HUES48 (cell line): ENCODE measurements around the gene FUT3.

Experiments used
- H3K27ac ChIP-seq: one replicate; pipeline ENCODE4 v1.7.0; 2013; ENCODE audit warnings: low read depth, low read length, inconsistent platforms
- H3K27me3 ChIP-seq: 2 replicates; pipeline ENCODE4 v1.6.1; 2013; ENCODE audit warnings: mild to moderate bottlenecking, low read length; ENCODE audit not compliant: control insufficient read depth, insufficient read depth
- H3K36me3 ChIP-seq: 2 replicates; pipeline ENCODE4 v1.6.1; 2013; ENCODE audit warnings: low read length; ENCODE audit not compliant: control insufficient read depth, insufficient read depth
- H3K4me1 ChIP-seq: 2 replicates; pipeline ENCODE4 v1.6.1; 2013; ENCODE audit warnings: mild to moderate bottlenecking, low read length; ENCODE audit not compliant: control insufficient read depth, insufficient read depth
- H3K4me3 ChIP-seq: 2 replicates; pipeline ENCODE4 v1.5.1; 2013; ENCODE audit warnings: mild to moderate bottlenecking, low read depth, low read length
- H3K9ac ChIP-seq: 2 replicates; pipeline ENCODE4 v1.6.1; 2013; ENCODE audit warnings: mild to moderate bottlenecking, low read depth, low read length, moderate library complexity
- H3K9me3 ChIP-seq: 2 replicates; pipeline ENCODE4 v1.6.1; 2013; ENCODE audit warnings: low read length; ENCODE audit not compliant: control insufficient read depth, insufficient read depth

FUT3 gene

GRCh38 chr19:5851302-5851701, at the start of gene FUT3:
Gene FUT3, minus strand, starts transcription at chr19:5851449.
- H3K4me3 ChIP-seq: no peak within 1 kb of the TSS
- H3K27ac ChIP-seq: no peak within 1 kb of the TSS
- no peak within 1 kb of the TSS for H3K9ac ChIP-seq

GRCh38 chr19:5900976-5901375, 49.7 kb upstream of the FUT3 start:
- Histone ChIP-seq H3K4me3 (no peak overlapping the region), H3K4me1 (no peaks in the 10 kb centered on the region), H3K27me3 (no peaks in the 10 kb centered on the region), H3K27ac (no peak overlapping the region), H3K36me3 (peaks cover 11% of the 10 kb centered on the region), H3K9ac (no peak overlapping the region), H3K9me3 (no peaks in the 10 kb centered on the region)

More at GRCh38 chr19:5851302-5851701, at the start of gene FUT3:
- Histone ChIP-seq H3K9me3 (no peaks in the 10 kb centered on the region; the same call in 1 of the 2 replicates), H3K27me3 (no peaks in the 10 kb centered on the region; the same call in none of the 2 replicates), H3K4me1 (no peaks in the 10 kb centered on the region), H3K36me3 (no peaks in the 10 kb centered on the region)

DNA sequence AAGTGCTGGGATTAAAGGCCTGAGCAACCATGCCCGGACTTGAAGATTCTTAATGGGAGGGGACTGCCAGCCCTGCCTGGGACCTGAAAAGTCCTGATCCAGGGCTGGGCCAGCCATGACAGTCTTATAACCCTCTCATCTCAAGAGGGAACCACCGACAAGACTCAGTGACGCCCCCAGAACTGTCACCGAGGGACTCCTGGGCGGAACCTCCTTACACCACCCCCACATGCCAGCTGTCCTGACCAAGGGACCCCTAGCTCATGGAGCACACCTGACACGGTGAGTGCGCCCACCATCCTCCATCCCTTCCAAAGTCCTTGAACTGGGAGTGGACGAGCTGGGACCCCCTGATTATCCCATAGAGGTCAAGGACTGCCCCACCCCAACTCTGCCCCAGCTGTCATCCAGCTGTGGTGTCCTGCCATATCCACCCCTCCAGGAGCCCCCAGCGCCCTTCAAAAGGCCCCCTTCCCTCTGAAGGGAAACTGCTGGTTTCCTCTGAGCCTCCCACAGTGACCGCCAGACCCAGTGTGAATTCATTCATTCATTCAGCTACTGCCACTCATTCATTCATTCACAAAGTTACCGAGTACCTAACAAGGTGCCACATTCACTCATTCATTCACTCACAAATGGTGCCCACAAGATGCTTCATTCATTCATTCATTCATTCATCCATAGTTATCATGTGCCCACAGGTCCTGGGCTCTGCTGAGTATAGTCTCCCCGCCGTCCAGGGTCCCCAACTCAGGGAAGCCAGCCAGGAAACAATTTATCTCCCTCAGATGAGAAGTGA, 48.7 kb upstream of the FUT3 start:
- Histone ChIP-seq H3K4me3 (no peak overlapping the region), H3K27me3 (no peaks in the 10 kb centered on the region), H3K4me1 (no peaks in the 10 kb centered on the region), H3K9ac (no peak overlapping the region), H3K36me3 (peaks cover 22% of the 10 kb centered on the region), H3K27ac (no peak overlapping the region), H3K9me3 (no peaks in the 10 kb centered on the region)

- H3K9ac ChIP-seq: no peak overlapping the region
Observed at GRCh38 chr19:5897189-5897969, 46.1 kb upstream of the FUT3 start.

GRCh38 chr19:5896365-5897076, 45.3 kb upstream of the FUT3 start:
- no peaks in the 10 kb centered on the region; the same call in 1 of the 2 replicates for H3K27me3 ChIP-seq
- no peaks in the 10 kb centered on the region for H3K9me3 ChIP-seq
- peaks cover 25% of the 10 kb centered on the region for H3K36me3 ChIP-seq
- no peaks in the 10 kb centered on the region; the same call in 1 of the 2 replicates for H3K4me1 ChIP-seq
- H3K9ac ChIP-seq: no peak overlapping the region
- H3K4me3 ChIP-seq: no peak overlapping the region
- H3K27ac ChIP-seq: no peak overlapping the region

More at GRCh38 chr19:5897189-5897969, 46.1 kb upstream of the FUT3 start:
- Histone ChIP-seq H3K4me1 (no peaks in the 10 kb centered on the region; the same call in 1 of the 2 replicates), H3K27ac (no peak overlapping the region), H3K4me3 (no peak overlapping the region), H3K36me3 (peaks cover 25% of the 10 kb centered on the region), H3K27me3 (no peaks in the 10 kb centered on the region), H3K9me3 (no peaks in the 10 kb centered on the region)

DNA sequence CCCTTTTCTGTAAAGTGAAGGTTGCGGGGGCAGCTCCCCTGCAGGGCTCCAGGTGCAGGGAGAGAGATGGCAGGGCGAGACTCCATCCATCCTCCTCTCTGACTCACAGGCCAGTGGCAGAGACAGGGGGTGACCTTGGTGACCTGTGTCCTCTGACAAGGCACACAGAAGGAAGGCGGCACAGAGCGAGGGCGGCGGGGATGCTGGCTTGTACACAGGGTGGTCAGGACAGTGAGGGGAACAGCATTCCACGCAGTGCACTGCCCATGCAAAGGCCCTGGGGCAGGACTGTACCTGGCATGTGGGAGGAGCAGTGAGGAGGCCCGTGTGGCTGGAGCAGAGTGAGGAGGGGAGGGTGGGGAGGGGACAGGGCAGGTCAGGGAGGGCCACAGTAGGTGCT, 44.6 kb upstream of the FUT3 start:
- H3K9me3 ChIP-seq: no peaks in the 10 kb centered on the region

DNA sequence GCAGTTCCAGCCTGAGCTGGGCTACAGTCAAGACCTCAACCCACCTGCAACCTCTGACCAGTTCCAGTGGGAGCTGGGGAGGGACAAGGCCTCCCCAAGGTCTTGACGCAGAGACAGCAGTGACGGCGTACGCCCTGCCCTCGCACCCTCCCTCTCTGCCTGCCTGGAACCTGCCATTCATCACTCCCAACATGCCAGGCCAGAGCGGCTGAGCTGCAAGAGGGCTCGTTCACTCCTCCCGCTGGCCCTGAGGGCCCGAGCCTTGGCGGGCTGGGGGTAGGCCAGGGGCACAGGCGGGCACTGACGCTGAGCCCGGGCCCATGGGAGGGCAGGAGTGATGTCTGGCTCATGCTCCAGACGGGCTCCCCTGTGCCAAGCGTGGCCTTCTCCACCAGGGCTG, 44.2 kb upstream of the FUT3 start:
- H3K27ac ChIP-seq: no peak overlapping the region
- H3K9ac ChIP-seq: no peak overlapping the region
- H3K9me3 ChIP-seq: no peaks in the 10 kb centered on the region
- H3K4me3 ChIP-seq: no peak overlapping the region
- no peaks in the 10 kb centered on the region; the same call in 1 of the 2 replicates for H3K27me3 ChIP-seq
- peaks cover 19% of the 10 kb centered on the region for H3K36me3 ChIP-seq
- H3K4me1 ChIP-seq: no peaks in the 10 kb centered on the region; the same call in 1 of the 2 replicates

More for the DNA sequence above, 44.6 kb upstream of the FUT3 start:
- Histone ChIP-seq H3K4me3 (no peak overlapping the region), H3K4me1 (no peaks in the 10 kb centered on the region; the same call in 1 of the 2 replicates), H3K27ac (no peak overlapping the region), H3K9ac (no peak overlapping the region), H3K36me3 (peaks cover 20% of the 10 kb centered on the region), H3K27me3 (no peaks in the 10 kb centered on the region; the same call in 1 of the 2 replicates)

GRCh38 chr19:5894704-5895349, 43.6 kb upstream of the FUT3 start:
- Histone ChIP-seq H3K9me3 (no peaks in the 10 kb centered on the region), H3K9ac (no peak overlapping the region), H3K4me3 (no peak overlapping the region), H3K27me3 (no peaks in the 10 kb centered on the region; the same call in 1 of the 2 replicates), H3K4me1 (no peaks in the 10 kb centered on the region; the same call in 1 of the 2 replicates), H3K36me3 (peaks cover 19% of the 10 kb centered on the region), H3K27ac (no peak overlapping the region)

DNA sequence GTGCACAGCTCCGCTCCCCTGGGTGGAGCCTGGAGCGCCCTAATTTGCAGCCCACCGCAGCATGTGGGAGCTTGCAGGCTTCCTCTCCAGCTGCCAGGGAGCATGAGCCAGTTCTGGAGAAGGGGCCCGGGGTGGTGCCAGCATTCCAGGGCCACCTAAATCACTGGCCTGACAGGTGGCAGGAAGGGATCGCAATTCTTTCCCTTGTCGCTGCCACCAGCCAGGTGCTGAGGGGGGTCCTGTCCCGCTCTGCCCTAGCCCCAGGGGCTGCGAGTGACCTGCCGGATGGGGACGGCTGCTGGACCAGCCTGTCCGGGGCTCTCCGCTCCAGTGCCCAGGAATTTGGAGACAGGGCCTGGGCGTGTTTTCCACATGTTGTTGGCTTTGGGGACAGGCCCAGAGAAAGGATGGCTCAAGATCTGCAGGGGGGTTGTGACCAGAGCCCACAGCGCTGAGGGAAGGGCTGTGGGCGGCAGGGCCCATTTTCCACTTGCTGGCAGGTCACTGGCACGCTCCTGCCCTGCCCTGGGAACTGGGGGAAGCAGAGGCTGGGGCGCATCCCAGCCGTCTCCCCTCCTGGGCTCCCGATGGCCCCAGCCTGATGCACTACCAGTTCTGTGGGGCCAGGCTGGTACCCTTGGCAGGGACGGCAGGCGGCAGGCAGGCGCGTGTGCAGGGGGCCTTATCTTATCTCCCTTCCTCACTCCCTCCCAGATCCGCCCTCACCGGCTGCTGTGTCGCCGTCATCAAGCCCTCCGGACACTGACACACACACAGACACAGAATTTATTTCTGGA, 42.9 kb upstream of the FUT3 start:
- Histone ChIP-seq H3K27ac (no peak overlapping the region), H3K36me3 (peaks cover 19% of the 10 kb centered on the region), H3K9ac (no peak overlapping the region), H3K4me3 (no peak overlapping the region), H3K9me3 (no peaks in the 10 kb centered on the region), H3K4me1 (peaks cover 3% of the 10 kb centered on the region), H3K27me3 (no peaks in the 10 kb centered on the region; the same call in 1 of the 2 replicates)
